ENCODE data around the gene ADGRV1. TPM values are rescaled to one million over a fixed set of nuclear protein-coding genes. Genes with fewer than 3 reads are reported as not detected.
A peak's percentile ranks its signal among the peaks of the same experiment; 100 is the strongest.

ADGRV1 gene
- total and polyA plus RNA-seq, 2 experiments from 2014 or later, result 15.5 to 19.6 TPM

DNA sequence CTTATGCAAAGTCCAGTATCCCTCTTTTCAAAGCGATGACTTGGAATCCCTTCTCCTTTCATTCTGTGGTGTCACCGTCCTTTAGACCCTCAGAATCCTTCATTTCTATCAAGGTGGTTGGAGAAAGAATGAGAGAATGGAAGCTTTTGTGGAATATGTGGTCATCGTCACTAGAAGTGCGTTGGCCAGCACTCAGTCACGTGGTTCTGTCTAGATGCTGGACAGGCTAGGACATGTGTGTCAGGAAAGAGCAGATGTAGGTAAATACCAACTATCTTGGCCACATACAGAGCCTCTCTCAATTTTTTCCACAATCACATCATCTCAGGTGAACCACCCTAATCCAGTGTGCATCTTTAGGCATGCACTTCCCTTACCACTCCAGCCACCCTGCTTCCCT, 618.5 kb downstream of the ADGRV1 start:
- Histone ChIP-seq H3K9me3 (ENCODE audit: low read depth) (no peaks in the 10 kb centered on the region), H3K4me1 (ENCODE audit: low read depth) (peaks cover 26% of the 10 kb centered on the region), H3K27ac (peak overlapping the region; percentile 81), H3K36me3 (no peaks in the 10 kb centered on the region), H3K27me3 (no peaks in the 10 kb centered on the region), H3K4me3 (no peak overlapping the region)
- no peak for DNase-seq (ENCODE audit: low read depth in 1 of 2, low spot score in 1 of 2)
- TF ChIP-seq, protein P1, sequence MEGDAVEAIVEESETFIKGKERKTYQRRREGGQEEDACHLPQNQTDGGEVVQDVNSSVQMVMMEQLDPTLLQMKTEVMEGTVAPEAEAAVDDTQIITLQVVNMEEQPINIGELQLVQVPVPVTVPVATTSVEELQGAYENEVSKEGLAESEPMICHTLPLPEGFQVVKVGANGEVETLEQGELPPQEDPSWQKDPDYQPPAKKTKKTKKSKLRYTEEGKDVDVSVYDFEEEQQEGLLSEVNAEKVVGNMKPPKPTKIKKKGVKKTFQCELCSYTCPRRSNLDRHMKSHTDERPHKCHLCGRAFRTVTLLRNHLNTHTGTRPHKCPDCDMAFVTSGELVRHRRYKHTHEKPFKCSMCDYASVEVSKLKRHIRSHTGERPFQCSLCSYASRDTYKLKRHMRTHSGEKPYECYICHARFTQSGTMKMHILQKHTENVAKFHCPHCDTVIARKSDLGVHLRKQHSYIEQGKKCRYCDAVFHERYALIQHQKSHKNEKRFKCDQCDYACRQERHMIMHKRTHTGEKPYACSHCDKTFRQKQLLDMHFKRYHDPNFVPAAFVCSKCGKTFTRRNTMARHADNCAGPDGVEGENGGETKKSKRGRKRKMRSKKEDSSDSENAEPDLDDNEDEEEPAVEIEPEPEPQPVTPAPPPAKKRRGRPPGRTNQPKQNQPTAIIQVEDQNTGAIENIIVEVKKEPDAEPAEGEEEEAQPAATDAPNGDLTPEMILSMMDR (IDR thresholded peaks at IDR 0.05; ENCODE audit: low read depth, low read length), result no peak

GRCh38 chr5:91177639-91178038, 619.0 kb downstream of the ADGRV1 start:
- no peak for DNase-seq (ENCODE audit: low read depth in 1 of 2, low spot score in 1 of 2)
- no peak overlapping the region for H3K4me3 ChIP-seq

DNA sequence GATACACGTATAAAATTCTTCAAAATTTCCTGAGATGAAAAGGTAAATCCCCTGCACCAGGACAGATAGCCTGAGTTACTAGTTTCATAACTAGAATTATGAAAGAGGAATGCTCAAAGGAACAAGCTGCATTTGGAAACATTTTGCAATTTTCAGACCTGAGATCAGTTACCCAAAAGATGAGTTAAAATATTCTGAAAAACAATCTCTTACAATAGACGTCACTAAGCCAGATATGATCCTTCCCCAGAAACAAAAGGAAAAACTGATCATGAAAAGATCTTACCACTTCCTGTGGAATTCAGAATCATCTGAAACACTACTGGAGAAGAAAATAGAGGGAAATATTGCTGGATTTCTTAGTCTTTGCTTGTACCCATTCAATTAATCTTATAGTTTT, 619.9 kb downstream of the ADGRV1 start:
- Histone ChIP-seq H3K36me3 (no peaks in the 10 kb centered on the region), H3K9me3 (ENCODE audit: low read depth) (no peaks in the 10 kb centered on the region), H3K4me1 (ENCODE audit: low read depth) (peaks cover 26% of the 10 kb centered on the region), H3K27me3 (no peaks in the 10 kb centered on the region), H3K27ac (no peak overlapping the region), H3K4me3 (no peak overlapping the region)
- DNase-seq (ENCODE audit: low read depth in 1 of 2, low spot score in 1 of 2), result peak in 1 of 2 donors; percentile 75
- TF ChIP-seq, protein P1 (IDR thresholded peaks at IDR 0.05; ENCODE audit: low read depth, low read length), result no peak

More at GRCh38 chr5:91177639-91178038, 619.0 kb downstream of the ADGRV1 start:
- TF ChIP-seq, protein P1 (IDR thresholded peaks at IDR 0.05; ENCODE audit: low read depth, low read length), result no peak
- no peaks in the 10 kb centered on the region for H3K36me3 ChIP-seq
- no peaks in the 10 kb centered on the region for H3K27me3 ChIP-seq
- no peak overlapping the region for H3K27ac ChIP-seq
- H3K4me1 ChIP-seq (ENCODE audit: low read depth), result peaks cover 26% of the 10 kb centered on the region
- no peaks in the 10 kb centered on the region for H3K9me3 ChIP-seq (ENCODE audit: low read depth)

DNA sequence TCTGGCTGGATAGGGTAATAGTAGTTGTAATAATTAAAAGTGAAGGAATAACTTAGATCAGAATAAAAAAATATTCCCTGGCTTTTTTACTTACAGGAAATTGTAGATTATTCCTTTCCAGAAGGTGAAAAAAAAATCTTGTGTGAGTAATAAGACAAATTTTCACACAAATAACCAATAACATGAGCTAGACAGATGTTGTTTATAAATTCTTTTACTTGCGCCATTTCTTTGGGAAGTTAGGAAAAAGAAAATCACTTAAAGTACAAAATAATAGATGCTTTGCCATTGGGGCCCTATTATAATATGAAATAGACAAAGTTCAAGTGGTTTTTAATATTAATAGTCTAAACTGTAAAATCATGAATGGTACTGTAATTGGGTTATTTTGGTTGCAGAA, 620.4 kb downstream of the ADGRV1 start:
- H3K36me3 ChIP-seq, result no peaks in the 10 kb centered on the region
- DNase-seq (ENCODE audit: low read depth in 1 of 2, low spot score in 1 of 2), result no peak
- no peaks in the 10 kb centered on the region for H3K9me3 ChIP-seq (ENCODE audit: low read depth)
- no peak overlapping the region for H3K4me3 ChIP-seq
- H3K27ac ChIP-seq, result no peak overlapping the region
- H3K4me1 ChIP-seq (ENCODE audit: low read depth), result peaks cover 26% of the 10 kb centered on the region
- TF ChIP-seq, protein P1 (IDR thresholded peaks at IDR 0.05; ENCODE audit: low read depth, low read length), result no peak
- H3K27me3 ChIP-seq, result no peaks in the 10 kb centered on the region

DNA sequence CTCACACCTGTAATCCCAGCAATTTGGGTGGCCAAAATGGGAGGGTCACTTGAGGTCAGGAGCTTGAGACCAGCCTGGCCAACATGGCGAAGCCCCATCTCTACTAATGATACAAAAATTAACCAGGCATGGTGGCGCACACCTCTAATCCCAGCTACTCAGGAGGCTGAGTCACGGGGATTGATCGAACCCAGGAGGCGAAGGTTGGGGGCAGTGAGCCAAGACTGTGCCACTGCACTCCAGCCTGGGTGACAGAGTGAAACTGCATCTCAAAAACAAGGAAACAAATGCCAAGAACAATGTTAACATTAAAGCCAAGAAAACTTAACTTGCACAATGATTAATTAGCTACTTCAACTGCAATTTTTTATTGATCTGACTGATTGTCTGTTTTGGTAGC, 621.9 kb downstream of the ADGRV1 start:
- Histone ChIP-seq H3K9me3 (ENCODE audit: low read depth) (no peaks in the 10 kb centered on the region), H3K4me3 (no peak overlapping the region), H3K36me3 (no peaks in the 10 kb centered on the region), H3K4me1 (ENCODE audit: low read depth) (peaks cover 16% of the 10 kb centered on the region), H3K27me3 (no peaks in the 10 kb centered on the region), H3K27ac (no peak overlapping the region)
- no peak for DNase-seq (ENCODE audit: low read depth in 1 of 2, low spot score in 1 of 2)
- TF ChIP-seq, protein P1 (IDR thresholded peaks at IDR 0.05; ENCODE audit: low read depth, low read length), result no peak

DNA sequence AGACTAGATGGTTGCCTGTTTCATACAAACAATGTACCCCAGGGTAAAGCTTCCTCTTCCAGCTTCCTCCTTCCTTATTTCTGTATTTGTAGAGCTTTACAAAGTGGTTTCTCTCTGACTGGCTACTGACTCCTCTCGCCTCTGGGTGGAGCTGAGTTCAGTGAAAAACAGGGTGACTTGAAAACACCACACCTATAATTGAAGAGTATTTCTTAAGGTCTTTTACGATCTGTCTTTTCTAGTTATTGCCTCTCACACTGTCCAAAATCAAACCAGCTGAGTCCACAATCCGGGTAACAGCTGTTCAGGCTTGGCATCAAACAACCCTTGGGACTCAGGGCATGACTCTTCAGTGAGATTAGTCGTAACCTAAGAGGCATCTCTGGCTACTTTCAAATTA, 624.2 kb downstream of the ADGRV1 start:
- no peak overlapping the region for H3K4me3 ChIP-seq
- no peaks in the 10 kb centered on the region for H3K36me3 ChIP-seq
- no peaks in the 10 kb centered on the region for H3K9me3 ChIP-seq (ENCODE audit: low read depth)
- no peak overlapping the region for H3K27ac ChIP-seq
- H3K27me3 ChIP-seq, result no peaks in the 10 kb centered on the region
- no peaks in the 10 kb centered on the region for H3K4me1 ChIP-seq (ENCODE audit: low read depth)
- peak in 1 of 2 donors; percentile 32 for DNase-seq (ENCODE audit: low read depth in 1 of 2, low spot score in 1 of 2)
- TF ChIP-seq, protein P1 (IDR thresholded peaks at IDR 0.05; ENCODE audit: low read depth, low read length), result peak; percentile 16
